ENCODE measurements around the gene OR1I1. TPM values are rescaled to one million over a fixed set of nuclear protein-coding genes. Genes with fewer than 3 reads are reported as not detected.

The OR1I1 gene
- polyA plus RNA-seq, 2 of the 4 experiments (the other 2 are of a cell fraction) = not detected

DNA sequence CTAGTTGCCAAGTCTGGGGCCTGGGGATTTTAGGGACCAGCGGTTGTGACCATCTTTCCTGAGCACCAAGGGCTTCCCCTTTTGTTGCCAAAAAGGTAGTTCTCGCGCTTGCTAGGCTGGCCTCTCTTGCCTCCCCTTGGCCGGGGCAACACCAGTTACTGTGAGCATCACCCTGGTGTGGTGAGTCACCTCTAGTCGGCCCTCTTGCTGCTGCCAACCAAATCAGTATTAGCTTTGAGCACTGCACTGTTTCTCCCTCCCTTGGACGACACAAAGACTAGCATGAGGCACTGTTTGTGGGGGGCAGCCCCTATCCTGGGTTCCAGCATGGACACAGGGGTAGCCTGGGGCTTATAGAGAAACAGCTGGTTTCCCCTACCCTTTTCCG lies 32.1 kb downstream of the OR1I1 start:
- peak; percentile 34 to 46; a peak in 3 of 6 replicates for ATAC-seq
- no peak for FAIRE-seq
- no peak overlapping the region for H3K4me2 ChIP-seq
- DNase-seq (ENCODE audit: low read depth in 1 of 2, low spot score in 1 of 2) = no peak
- TF ChIP-seq CHD2 (IDR thresholded peaks at IDR 0.05; ENCODE audit: low read length, partially characterized antibody) (no peak), FOSL2 (IDR thresholded peaks at IDR 0.05) (no peak), FOSL2 (CRISPR knock-in tag; IDR thresholded peaks at IDR 0.05) (peak; percentile 24; the same call in 1 of the 2 replicates)
- ChIA-PET POLR2A (no interaction called here), CTCF (interaction anchor here (0.6 kb wide), 1 partner anchor 22 kb away, joined by 3 read pairs; no protein-coding TSS in a partner anchor)
- H3K4me1 ChIP-seq = no peaks in the 10 kb centered on the region
- no peak overlapping the region for H3K4me3 ChIP-seq
- H3K9me3 ChIP-seq = no peaks in the 10 kb centered on the region
- WGBS (ENCODE audit: missing lambda C conversion rate) = 78% methylated on average over 7 of the region's 7 CpGs
- H3K27ac ChIP-seq = no peak overlapping the region

DNA sequence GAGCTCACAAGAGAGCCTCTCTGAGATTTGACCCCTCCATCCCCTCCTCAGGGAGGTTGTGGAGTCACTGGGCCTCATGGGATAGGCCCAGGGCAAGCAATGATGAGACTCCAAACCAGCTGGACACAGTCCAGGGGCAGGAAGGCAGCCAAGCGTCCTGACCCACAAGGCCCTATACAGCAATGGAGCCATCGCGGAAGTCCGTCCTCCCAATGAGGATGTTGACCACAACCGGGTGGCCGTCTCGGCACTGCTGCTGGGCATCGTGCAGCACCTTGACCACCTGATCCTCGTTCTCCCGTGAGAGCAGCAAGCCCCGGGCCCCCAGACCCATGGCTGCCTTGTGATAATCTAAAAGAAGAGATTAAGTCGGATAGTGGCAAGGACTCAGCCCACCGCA lies 33.1 kb downstream of the OR1I1 start:
- CTCF ChIA-PET = interaction anchor here (0.6 kb wide), 1 partner anchor 23 kb away, joined by 3 read pairs; no protein-coding TSS in a partner anchor
- POLR2A ChIA-PET = interaction anchor here (0.6 to 1.4 kb wide), 2 partner anchors 9 to 133 kb away, joined by 3 read pairs; no protein-coding TSS in a partner anchor
- ATAC-seq (no peak; a peak in 1 of 6 replicates), DNase-seq (ENCODE audit: low read depth in 1 of 2, low spot score in 1 of 2) (no peak), FAIRE-seq (no peak)
- H3K27ac ChIP-seq = no peak overlapping the region
- WGBS (ENCODE audit: missing lambda C conversion rate) = 89% methylated on average over 6 of the region's 13 CpGs
- no peaks in the 10 kb centered on the region for H3K4me1 ChIP-seq
- H3K9me3 ChIP-seq = no peaks in the 10 kb centered on the region
- H3K4me2 ChIP-seq = no peak overlapping the region
- TF ChIP-seq RARB (CRISPR knock-in tag; IDR thresholded peaks at IDR 0.05) = no peak
- TF ChIP-seq FOSB (CRISPR knock-in tag; IDR thresholded peaks at IDR 0.05) = no peak
- H3K4me3 ChIP-seq = no peak overlapping the region

- Histone ChIP-seq H3K4me1 (no peaks in the 10 kb centered on the region), H3K4me2 (no peak overlapping the region), H3K4me3 (no peak overlapping the region), H3K27ac (no peak overlapping the region), H3K9me3 (no peaks in the 10 kb centered on the region)
- CTCF ChIA-PET = no interaction called here
- ATAC-seq (no peak), FAIRE-seq (no peak), DNase-seq (ENCODE audit: low read depth in 1 of 2, low spot score in 1 of 2) (no peak)
- no peak for TF ChIP-seq NPAS2 (CRISPR knock-in tag; IDR thresholded peaks at IDR 0.05; ENCODE audit: borderline replicate concordance)
- no peak for TF ChIP-seq CHD2 (IDR thresholded peaks at IDR 0.05; ENCODE audit: low read length, partially characterized antibody)
- TF ChIP-seq, protein P1, sequence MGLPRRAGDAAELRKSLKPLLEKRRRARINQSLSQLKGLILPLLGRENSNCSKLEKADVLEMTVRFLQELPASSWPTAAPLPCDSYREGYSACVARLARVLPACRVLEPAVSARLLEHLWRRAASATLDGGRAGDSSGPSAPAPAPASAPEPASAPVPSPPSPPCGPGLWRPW (IDR thresholded peaks at IDR 0.05) = no peak
- no peak for TF ChIP-seq BHLHE40 (IDR thresholded peaks at IDR 0.05; ENCODE audit: low read depth, low read length)
- TF ChIP-seq ESRRA (IDR thresholded peaks at IDR 0.05; ENCODE audit: borderline replicate concordance, low read length) = no peak
- TF ChIP-seq RFX5 (IDR thresholded peaks at IDR 0.05) = no peak
- TF ChIP-seq HOXB13 (CRISPR knock-in tag; IDR thresholded peaks at IDR 0.05; ENCODE audit: low read depth) = no peak
- 100% methylated on average over 5 of the region's 23 CpGs for WGBS (ENCODE audit: missing lambda C conversion rate)
- POLR2A ChIA-PET = interaction anchor here (1.4 kb wide), 1 partner anchor 9 kb away, joined by 3 read pairs; no protein-coding TSS in a partner anchor
Measured at GRCh38 chr19:15115762-15116615, 34.0 kb downstream of the OR1I1 start.

- POLR2A ChIA-PET = no interaction called here
- no peak for ATAC-seq
- no peak overlapping the region for H3K4me3 ChIP-seq
- no peak overlapping the region for H3K27ac ChIP-seq
- no peak for DNase-seq (ENCODE audit: low read depth in 1 of 2, low spot score in 1 of 2)
- CTCF ChIA-PET = no interaction called here
- TF ChIP-seq FOSB (CRISPR knock-in tag; IDR thresholded peaks at IDR 0.05) (no peak), TFCP2L1 (CRISPR knock-in tag; IDR thresholded peaks at IDR 0.05) (no peak), BHLHE40 (IDR thresholded peaks at IDR 0.05; ENCODE audit: low read depth, low read length) (no peak), JUN (IDR thresholded peaks at IDR 0.05) (no peak), NFE2L2 (conservative IDR thresholded peaks at IDR 0.05; ENCODE audit: low read length) (no peak), RAD21 (conservative IDR thresholded peaks at IDR 0.05 in 1 of 2, IDR thresholded peaks at IDR 0.05 in 1 of 2) (no peak), MYC (IDR thresholded peaks at IDR 0.05; ENCODE audit: borderline replicate concordance, low read length) (no peak), SREBF2 (IDR thresholded peaks at IDR 0.05) (no peak), POLR2AphosphoS2 (conservative IDR thresholded peaks at IDR 0.05; ENCODE audit: low read length) (no peak), EHF (CRISPR knock-in tag; IDR thresholded peaks at IDR 0.05) (no peak), TP53 (CRISPR knock-in tag; IDR thresholded peaks at IDR 0.05) (no peak), NPAS2 (CRISPR knock-in tag; IDR thresholded peaks at IDR 0.05; ENCODE audit: borderline replicate concordance) (no peak), CHD2 (IDR thresholded peaks at IDR 0.05; ENCODE audit: low read length, partially characterized antibody) (no peak), ZC3H11A (IDR thresholded peaks at IDR 0.05) (no peak), KDM1A (IDR thresholded peaks at IDR 0.05; ENCODE audit: low read depth) (no peak), SMC3 (IDR thresholded peaks at IDR 0.05) (no peak), NR3C1 (IDR thresholded peaks at IDR 0.05) (no peak), HOXB13 (CRISPR knock-in tag; IDR thresholded peaks at IDR 0.05; ENCODE audit: low read depth) (no peak), PHF8 (IDR thresholded peaks at IDR 0.05; ENCODE audit: borderline replicate concordance, low read depth) (no peak)
- TF ChIP-seq, protein P2, sequence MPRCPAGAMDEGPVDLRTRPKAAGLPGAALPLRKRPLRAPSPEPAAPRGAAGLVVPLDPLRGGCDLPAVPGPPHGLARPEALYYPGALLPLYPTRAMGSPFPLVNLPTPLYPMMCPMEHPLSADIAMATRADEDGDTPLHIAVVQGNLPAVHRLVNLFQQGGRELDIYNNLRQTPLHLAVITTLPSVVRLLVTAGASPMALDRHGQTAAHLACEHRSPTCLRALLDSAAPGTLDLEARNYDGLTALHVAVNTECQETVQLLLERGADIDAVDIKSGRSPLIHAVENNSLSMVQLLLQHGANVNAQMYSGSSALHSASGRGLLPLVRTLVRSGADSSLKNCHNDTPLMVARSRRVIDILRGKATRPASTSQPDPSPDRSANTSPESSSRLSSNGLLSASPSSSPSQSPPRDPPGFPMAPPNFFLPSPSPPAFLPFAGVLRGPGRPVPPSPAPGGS (IDR thresholded peaks at IDR 0.05) = no peak
- no peaks in the 10 kb centered on the region for H3K4me1 ChIP-seq
- FAIRE-seq = no peak
- H3K9me3 ChIP-seq = no peaks in the 10 kb centered on the region
- no peak overlapping the region for H3K4me2 ChIP-seq
- 98% methylated on average over 10 of the region's 12 CpGs for WGBS (ENCODE audit: missing lambda C conversion rate)
Measured at GRCh38 chr19:15116856-15117255, 34.8 kb downstream of the OR1I1 start.

Data from A549 (cell line).